Measurements from ENCODE around the gene TMEM119. TPM values are rescaled to one million over a fixed set of nuclear protein-coding genes. Genes with fewer than 3 reads are reported as not detected.

Gene TMEM119
- polyA plus RNA-seq, 3 donors from 2014 or later, result 0.47 TPM; not detected in 2

- DNase-seq, result no peak
- Mint-ChIP-seq H3K36me3 (peaks cover 6 to 24% (median 11%) of the 10 kb centered on the region in 3 donors), H3K4me3 (no peak overlapping the region), H3K4me1 (peaks cover 43 to 61% of the 10 kb centered on the region in 2 donors), H3K27ac (peak overlapping the region in 1 of 6 donors; percentile 10), H3K27me3 (ENCODE audit: low read depth in 3 of 3) (no peaks in the 10 kb centered on the region), H3K9me3 (no peaks in the 10 kb centered on the region)
Measured at GRCh38 chr12:108548954-108549521, 48.8 kb downstream of the TMEM119 start.

GRCh38 chr12:108547686-108548085 lies 50.2 kb downstream of the TMEM119 start:
- no peak for DNase-seq
- Mint-ChIP-seq H3K4me1 (peaks cover 36 to 55% of the 10 kb centered on the region in 2 donors), H3K27ac (no peak overlapping the region), H3K27me3 (ENCODE audit: low read depth in 3 of 3) (no peaks in the 10 kb centered on the region), H3K36me3 (peaks cover 10 to 32% (median 14%) of the 10 kb centered on the region in 3 donors), H3K9me3 (no peaks in the 10 kb centered on the region), H3K4me3 (no peak overlapping the region)

DNA sequence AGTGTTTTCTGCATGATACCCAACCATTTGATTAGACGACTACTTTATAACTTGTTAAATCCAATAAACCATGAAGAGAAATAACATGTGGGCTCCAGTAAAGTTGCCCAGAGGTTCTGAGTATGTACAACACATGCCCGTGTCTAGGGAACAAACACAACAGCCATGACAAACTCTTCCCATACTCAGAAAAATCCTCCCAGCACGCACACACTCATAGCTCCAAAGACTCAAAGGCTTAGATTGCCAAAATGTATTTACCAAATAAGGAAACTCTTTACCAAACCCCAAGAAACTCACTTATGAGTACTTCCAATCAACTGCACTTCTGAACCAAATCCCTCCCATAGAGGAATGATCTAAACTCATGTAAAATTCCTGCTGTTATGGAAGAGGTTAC lies 54.2 kb downstream of the TMEM119 start:
- peaks cover 13 to 34% of the 10 kb centered on the region in 2 donors for H3K4me1 Mint-ChIP-seq
- H3K9me3 Mint-ChIP-seq, result no peaks in the 10 kb centered on the region
- no peak overlapping the region for H3K4me3 Mint-ChIP-seq
- H3K27me3 Mint-ChIP-seq (ENCODE audit: low read depth in 3 of 3), result no peaks in the 10 kb centered on the region
- no peak for DNase-seq
- H3K27ac Mint-ChIP-seq, result peak overlapping the region in 1 of 6 donors; percentile 31
- H3K36me3 Mint-ChIP-seq, result peaks cover 10 to 36% (median 14%) of the 10 kb centered on the region in 3 donors

DNA sequence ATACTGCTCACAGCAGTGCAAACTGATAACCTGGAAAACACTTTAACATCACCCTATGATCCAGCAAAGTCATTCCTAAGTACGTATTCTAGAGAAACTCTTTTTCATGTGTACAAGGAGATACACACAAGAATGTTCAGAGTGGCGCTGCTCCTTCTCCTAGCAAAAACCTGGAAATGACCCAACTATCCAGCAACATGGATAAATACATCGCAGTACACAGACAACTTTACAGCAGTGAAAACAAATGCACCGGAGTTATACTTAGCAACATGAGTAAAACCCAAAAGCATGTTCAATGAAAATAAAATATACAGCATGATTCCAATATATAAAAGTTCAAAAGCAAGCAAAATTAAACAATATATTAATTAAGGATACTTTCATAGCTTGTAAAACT lies 55.6 kb downstream of the TMEM119 start:
- H3K36me3 Mint-ChIP-seq, result peaks cover 6 to 38% (median 10%) of the 10 kb centered on the region in 3 donors
- H3K27ac Mint-ChIP-seq, result peak overlapping the region in 1 of 6 donors; percentile 9
- peaks cover 10 to 38% of the 10 kb centered on the region in 2 donors for H3K4me1 Mint-ChIP-seq
- H3K27me3 Mint-ChIP-seq (ENCODE audit: low read depth in 3 of 3), result no peaks in the 10 kb centered on the region
- DNase-seq, result no peak
- no peaks in the 10 kb centered on the region for H3K9me3 Mint-ChIP-seq
- H3K4me3 Mint-ChIP-seq, result no peak overlapping the region

Other genes starting within 250 kb of the TMEM119 start
- gene FICD, start 82.8 kb downstream of the TMEM119 start, polyA plus RNA-seq, result 1 to 10 TPM; 1.3 to 6.7 (median 2.3) TPM
- 10 to 100 TPM; 21.5 to 51.1 (median 30.5) TPM for gene SART3, start 36.9 kb downstream of the TMEM119 start, polyA plus RNA-seq
- 100 to 1,000 TPM; 159 to 211 (median 178) TPM for gene ISCU, start 35.5 kb downstream of the TMEM119 start, polyA plus RNA-seq
- gene SELPLG, start 35.8 kb upstream of the TMEM119 start, polyA plus RNA-seq, result 100 to 1,000 TPM; 429 to 815 (median 508) TPM
- 10 to 100 TPM; 31.8 to 80.0 (median 32.1) TPM for gene CORO1C, start 133.4 kb upstream of the TMEM119 start, polyA plus RNA-seq

Measured in immature natural killer cell (primary cell).